PFSK-1 (cell line): ENCODE data around the gene KLF7.

Experiments
- POLR2AphosphoS5 ChIP-seq: IDR thresholded peaks from 2 replicates; pipeline ENCODE4 v1.6.1; 2012; ENCODE audit warnings: low read depth, mild to moderate bottlenecking, control low read depth, low read length, moderate library complexity
- REST ChIP-seq, 2 experiments: IDR thresholded peaks; 2 replicates each; pipeline versions ENCODE4 v1.6.1 to v1.8.0; 2011 to 2012; ENCODE audit warnings: low read depth in 2 of 2, low read length in 2 of 2, control low read depth in 1 of 2, inconsistent platforms in 1 of 2, mild to moderate bottlenecking in 1 of 2, moderate library complexity in 1 of 2; ENCODE audit not compliant: insufficient read depth in 1 of 2

- TF ChIP-seq REST (IDR thresholded peaks at IDR 0.05; ENCODE audit: insufficient read depth in 1 of 2, low read depth in 2 of 2, low read length in 2 of 2) (no peak), POLR2AphosphoS5 (no peak)
These were observed 87.5 kb downstream of the KLF7 start for GRCh38 chr2:207078186-207078798.
